Astrocyte of the spinal cord (primary cell): ENCODE data around the gene GPR32.
"Not testable (repeated sequence)": the region's sequence is repeated elsewhere in the genome, so short reads cannot be mapped to it uniquely, and the experiment has no call there.

Source experiments
- DNase-seq: peaks from one replicate; pipeline ENCODE4 v3.0.0; 2011; ENCODE audit warnings: low read depth, low spot score
- H3K4me3 ChIP-seq: 2 replicates; pipeline ENCODE4 v1.5.1; 2011; ENCODE audit warnings: low read depth, mild to moderate bottlenecking, low read length, moderate library complexity
- in situ Hi-C: cut with HindIII; loops from 2 replicates; pipeline ENCODE4 v1.10.0; 2017; ENCODE audit warnings: low sequenced_read_pairs
- TF ChIP-seq, protein P1 (sequence below): IDR thresholded peaks from 2 replicates; pipeline ENCODE4 v1.5.1; 2012; ENCODE audit warnings: low read depth, mild to moderate bottlenecking, low read length, inconsistent platforms

Gene GPR32

DNA sequence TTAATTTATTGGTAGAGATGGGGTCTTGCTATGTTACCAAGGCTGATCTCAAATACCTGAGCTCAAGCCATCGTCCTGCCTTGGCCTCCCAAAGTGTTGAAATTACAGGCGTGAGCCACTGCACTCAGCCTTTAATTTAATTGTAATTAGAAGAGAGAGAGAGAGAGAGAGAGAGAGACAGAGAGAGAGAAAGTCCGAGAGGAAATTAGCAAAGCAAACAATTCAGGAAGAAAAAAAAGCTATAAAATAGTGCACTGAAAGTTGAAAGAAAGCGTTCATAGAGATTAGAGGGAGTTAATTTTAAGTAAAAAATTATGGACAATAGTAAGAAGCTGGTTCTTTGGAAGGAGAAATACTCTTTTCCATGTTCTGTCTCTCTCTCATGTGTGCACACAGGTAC is 7.0 kb downstream of the GPR32 start:
- in situ Hi-C loops: no loop called here
- no peak for DNase-seq
- H3K4me3 ChIP-seq: no peak overlapping the region
- TF ChIP-seq, protein P1, sequence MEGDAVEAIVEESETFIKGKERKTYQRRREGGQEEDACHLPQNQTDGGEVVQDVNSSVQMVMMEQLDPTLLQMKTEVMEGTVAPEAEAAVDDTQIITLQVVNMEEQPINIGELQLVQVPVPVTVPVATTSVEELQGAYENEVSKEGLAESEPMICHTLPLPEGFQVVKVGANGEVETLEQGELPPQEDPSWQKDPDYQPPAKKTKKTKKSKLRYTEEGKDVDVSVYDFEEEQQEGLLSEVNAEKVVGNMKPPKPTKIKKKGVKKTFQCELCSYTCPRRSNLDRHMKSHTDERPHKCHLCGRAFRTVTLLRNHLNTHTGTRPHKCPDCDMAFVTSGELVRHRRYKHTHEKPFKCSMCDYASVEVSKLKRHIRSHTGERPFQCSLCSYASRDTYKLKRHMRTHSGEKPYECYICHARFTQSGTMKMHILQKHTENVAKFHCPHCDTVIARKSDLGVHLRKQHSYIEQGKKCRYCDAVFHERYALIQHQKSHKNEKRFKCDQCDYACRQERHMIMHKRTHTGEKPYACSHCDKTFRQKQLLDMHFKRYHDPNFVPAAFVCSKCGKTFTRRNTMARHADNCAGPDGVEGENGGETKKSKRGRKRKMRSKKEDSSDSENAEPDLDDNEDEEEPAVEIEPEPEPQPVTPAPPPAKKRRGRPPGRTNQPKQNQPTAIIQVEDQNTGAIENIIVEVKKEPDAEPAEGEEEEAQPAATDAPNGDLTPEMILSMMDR: no peak

DNA sequence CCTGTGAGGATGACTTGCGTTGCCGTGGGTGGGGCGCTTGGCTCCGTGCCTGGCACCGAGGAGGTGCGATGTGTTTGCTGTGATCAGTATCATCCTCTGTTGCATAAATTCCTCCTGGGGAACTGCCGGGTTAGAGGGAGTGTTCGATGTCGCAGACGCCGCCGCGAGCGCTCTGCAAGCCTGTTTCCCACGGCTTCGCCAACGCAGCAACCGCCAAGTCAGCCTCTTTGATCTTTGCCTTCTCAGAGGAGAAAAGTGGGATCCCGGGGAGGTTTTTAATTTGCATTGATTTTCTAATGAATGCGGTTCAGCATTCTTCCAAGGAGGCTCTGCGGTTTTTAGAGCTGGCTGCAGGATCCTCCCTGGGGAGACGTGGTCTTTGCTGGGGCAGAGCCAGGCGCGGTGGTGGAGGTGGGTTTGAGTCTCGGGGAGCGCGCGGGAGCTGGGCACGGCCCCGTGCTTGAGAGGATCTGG is 7.6 kb downstream of the GPR32 start:
- TF ChIP-seq, protein P1: no peak
- in situ Hi-C loops: no loop called here
- no peak overlapping the region for H3K4me3 ChIP-seq
- DNase-seq: no peak

DNA sequence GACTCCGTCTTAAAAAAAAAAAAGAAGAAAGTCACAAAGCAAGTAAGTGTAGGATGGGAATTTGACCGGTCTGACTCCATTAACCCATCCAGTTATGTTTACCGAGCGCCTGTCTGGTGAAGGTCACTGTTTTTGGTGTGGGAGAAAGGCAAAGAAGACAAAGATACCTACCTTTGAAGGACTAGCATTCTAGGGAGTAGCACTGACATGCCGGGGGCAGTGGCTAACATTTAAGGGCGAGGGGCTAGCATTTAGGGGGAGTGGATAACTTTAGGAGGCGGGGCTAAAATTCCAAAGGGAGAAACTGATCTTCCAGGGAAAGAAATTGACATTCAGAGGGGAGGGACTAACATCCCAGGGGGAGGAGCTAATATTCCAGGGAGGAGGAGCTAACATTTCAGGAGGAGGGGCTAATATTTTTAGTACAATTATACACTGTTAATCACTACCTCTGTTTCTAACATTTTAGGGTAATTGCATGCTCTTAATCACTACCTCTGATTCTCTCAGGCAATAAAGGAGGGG is 8.7 kb downstream of the GPR32 start:
- TF ChIP-seq, protein P1: no peak
- no peak overlapping the region for H3K4me3 ChIP-seq
- in situ Hi-C loops: no loop called here
- DNase-seq: no peak

DNA sequence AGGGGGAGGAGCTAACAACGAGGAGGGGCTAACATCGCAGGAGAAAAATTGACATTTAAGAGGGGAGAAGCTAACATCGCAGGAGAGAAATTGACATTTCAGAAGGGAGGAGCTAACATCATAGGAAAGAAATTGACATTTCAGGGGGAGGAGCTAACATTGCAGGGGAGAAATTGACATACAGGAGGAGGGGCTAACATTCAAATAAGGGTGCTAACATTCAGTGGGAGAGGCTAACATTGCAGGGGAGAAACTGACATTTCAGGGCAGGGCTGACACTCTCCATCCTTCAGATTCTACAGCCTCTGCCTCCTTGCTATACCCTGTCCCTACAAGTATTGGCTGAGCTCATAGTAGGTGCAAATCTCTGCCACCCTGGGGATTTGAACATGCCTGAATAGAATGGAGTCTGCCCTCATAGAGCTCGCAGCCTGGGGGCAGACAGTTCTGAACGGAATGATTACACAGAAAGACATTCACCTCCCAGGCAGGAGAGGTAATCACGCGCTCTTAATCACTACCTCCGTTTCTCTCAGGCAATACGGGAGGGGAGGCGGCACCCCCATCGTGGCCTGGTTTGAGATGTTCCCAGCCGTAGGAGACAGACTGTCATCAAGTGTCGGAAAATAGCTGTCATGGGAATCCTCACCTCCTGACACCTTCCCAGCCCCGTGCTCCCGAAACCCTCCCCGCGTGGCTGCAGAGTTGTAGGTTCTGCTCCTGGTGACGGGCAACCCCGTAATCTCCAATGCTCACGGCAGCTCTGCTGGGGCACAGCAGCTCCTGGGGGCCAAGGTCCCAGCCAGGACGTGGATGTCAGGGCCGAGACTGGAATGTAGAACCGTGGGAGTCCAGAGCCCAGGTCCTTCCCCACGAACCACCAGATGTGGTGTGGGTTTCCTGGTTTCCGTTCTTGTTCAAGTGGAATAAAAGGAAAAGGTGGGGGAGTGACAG is 9.5 kb downstream of the GPR32 start:
- no peak overlapping the region for H3K4me3 ChIP-seq
- in situ Hi-C loops: no loop called here
- no peak for DNase-seq
- TF ChIP-seq, protein P1: no peak

DNA sequence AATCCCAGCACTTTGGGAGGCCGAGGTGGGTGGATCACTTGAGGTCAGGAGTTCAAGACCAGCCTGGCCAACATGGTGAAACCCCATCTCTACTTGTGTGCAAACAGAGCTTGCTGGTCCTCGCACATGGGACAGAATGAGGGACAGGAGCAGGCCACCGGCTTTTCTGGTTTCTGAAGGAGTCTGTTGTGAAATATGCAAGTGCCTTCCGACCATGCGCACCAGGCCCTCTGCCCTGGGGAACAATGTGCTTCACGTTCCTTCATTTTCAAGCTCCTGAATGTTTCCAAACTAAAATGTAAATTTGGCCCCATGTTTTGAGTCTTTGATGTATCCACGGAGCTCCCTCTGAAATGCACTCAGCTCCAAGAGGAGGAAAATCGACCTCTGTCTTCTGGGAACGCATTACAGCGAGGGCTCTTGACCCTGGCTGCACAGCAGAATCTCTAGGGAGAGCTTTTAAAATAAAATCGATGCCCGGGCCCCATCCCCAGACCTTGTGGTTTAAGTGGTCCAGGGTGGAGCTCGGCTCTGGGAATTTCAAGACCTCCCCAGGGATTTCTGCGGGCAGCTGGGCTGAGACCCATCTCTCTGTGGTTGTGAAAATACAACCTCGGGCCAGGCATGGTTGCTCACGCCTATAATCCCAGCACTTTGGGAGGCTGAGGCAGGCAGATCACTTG is 10.6 kb downstream of the GPR32 start:
- in situ Hi-C loops: no loop called here

DNA sequence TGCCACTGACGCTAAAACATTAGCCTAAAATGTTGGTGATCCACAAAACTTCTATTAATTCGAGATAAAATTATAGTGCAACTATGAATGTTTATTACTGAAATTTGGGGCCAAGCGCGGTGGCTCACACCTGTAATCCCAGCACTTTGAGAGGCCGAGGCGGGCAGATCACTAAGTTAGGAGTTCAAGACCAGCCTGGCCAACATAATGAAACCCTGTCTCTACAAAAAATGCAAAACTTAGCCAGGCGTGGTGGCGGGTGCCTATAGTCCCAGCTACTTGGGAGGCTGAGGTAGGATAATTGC is 13.5 kb downstream of the GPR32 start:
- DNase-seq, in situ Hi-C loops, H3K4me3 ChIP-seq: not testable (repeated sequence)

More for the DNA sequence above, 10.6 kb downstream of the GPR32 start:
- no peak for DNase-seq
- H3K4me3 ChIP-seq: no peak overlapping the region
- TF ChIP-seq, protein P1: no peak

DNA sequence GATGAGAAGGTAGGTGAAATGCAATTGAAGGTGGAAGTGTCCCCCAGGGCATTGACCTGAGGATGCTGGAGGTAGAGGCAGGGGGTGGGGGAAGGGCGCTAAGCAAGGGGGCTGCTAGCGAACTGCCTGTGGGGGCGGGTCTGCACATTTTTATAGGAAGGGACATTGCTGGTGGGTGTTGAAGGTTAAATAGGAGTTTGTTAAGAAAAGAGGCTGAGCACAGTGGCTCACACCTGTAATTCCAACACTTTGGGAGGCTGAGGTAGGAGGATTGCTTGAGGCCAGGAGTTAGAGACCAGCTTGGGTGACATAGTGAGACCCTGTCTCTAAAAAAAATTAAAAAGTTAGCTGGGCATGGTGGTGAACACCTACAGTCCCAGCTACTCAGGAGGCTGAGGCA is 14.4 kb downstream of the GPR32 start:
- in situ Hi-C loops: no loop called here

More for the DNA sequence above, 14.4 kb downstream of the GPR32 start:
- DNase-seq: no peak
- H3K4me3 ChIP-seq: no peak overlapping the region
- TF ChIP-seq, protein P1: no peak
